NOMO-1 treated with dmso at 0.1 percent for 144 hours (cell line): ENCODE results near the gene NPDC1.
A peak's percentile ranks its signal among the peaks of the same experiment; 100 is the strongest.
"Not testable (repeated sequence)": the region's sequence is repeated elsewhere in the genome, so short reads cannot be mapped to it uniquely, and the experiment has no call there.

Source experiments
- DNase-seq: peaks from one replicate; lab custom pipeline; 2025; ENCODE audit not compliant: unreplicated experiment; lab: John Stamatoyannopoulos, UW

The NPDC1 gene

DNA sequence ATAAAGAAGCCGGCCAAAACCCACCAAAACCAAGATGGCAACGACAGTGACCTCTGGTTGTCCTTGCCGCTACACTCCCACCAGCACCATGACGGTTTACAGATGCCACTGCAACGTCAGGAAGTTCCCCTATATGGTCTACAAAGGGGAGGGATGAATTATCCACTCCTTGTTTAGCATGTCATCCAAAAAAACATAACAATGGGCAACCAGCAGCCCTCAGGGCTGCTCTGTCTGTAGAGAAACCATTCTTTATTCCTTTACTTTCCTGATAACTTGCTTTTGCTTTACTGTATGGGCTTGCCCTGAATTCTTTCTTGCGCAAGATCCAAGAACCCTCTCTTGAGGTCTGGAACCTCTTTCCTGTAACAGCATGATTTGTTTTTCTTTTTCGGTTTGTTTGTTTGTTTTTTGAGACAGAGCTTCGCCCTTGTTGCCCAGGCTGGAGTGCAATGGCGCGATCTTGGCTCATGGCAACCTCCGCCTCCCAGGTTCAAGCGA, 29.3 kb upstream of the NPDC1 start:
- DNase-seq: no peak

DNA sequence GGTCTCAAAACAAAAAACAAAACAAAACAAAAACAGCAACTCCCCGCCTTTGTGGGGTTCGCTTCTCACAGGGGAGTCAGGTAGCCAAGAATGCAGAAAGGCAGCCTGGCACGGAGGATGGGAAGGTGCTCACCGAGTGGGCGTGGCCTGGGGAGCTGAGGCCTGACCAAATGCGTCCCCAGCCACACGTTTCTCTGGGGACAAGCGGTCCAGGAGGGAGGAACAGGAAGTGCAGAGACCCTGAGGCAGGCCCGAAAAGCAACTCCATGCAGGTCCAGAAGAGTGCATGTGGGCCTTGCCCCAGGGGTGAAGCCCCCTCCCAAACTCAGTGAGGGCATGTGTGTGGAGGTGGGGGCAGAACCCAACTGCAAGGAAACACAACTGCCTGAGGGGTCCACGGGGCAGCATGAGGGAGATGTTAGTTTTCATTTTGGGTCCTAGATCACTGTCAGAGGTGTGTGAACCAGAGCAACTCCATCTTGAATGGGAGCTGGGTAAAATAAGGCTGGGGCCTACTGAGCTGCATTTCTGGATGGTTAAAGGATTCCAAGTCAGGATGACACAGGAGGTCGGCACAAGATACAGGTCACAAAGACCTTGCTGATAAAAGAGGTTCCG, 28.8 kb upstream of the NPDC1 start:
- DNase-seq: no peak

DNA sequence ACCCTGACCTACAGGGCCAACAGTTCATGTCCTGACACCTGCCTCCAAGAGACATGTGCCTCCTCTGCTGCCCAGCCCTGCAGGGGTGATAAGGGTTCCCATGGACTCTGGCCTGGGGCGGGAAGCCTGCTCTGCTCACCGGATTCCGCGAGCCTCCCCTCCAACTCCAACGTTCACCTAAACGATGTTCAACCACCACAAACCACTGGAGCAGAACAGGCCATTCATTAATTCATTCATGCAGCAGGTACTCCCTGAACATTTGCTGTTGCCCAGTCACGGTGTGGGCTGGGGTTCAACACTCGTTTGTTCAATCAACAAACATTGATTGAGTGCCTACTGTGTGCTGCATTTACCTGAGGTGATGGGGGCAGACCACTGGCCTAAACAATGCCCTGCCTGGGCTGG, 28.0 kb upstream of the NPDC1 start:
- no peak for DNase-seq

DNA sequence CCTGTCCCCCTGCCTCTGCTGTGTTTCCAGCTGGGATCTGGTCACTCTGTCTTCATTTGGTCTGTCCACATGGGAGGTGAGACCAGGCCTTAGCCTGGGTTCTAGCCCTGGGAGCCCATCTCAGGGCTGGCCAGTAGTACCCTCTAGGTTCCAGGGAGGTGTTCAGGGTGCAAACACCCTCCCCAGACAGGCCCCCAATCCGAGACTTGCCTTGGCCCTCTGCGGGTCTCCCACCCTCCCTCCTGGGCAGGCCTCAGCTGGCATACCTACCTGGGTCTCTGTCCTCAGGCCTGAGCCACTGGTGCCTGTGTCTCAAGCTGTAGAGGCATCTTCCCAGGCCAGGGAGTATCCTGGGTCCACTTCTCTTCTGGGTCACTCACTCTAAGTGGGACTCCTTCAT, 25.3 kb upstream of the NPDC1 start:
- no peak for DNase-seq

DNA sequence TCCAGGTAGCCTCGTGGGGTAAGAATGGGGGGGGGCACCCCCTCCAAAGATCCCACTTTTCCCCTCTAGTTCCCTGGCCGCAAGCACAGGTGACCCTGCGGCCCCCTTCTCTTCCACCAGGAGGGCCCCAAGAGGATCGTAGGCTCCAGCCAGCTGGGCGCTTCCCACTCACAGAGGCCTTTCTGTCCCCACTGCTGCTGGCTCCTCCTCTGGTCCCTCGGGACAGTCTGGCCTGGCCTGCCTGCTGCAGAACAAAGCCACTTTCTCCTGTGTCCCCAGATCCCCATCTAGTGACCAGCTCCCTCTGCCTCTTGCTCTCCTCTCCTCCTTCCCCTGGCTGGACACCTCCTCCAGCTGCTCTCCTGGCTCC, 24.9 kb upstream of the NPDC1 start:
- DNase-seq: peak; percentile 41

DNA sequence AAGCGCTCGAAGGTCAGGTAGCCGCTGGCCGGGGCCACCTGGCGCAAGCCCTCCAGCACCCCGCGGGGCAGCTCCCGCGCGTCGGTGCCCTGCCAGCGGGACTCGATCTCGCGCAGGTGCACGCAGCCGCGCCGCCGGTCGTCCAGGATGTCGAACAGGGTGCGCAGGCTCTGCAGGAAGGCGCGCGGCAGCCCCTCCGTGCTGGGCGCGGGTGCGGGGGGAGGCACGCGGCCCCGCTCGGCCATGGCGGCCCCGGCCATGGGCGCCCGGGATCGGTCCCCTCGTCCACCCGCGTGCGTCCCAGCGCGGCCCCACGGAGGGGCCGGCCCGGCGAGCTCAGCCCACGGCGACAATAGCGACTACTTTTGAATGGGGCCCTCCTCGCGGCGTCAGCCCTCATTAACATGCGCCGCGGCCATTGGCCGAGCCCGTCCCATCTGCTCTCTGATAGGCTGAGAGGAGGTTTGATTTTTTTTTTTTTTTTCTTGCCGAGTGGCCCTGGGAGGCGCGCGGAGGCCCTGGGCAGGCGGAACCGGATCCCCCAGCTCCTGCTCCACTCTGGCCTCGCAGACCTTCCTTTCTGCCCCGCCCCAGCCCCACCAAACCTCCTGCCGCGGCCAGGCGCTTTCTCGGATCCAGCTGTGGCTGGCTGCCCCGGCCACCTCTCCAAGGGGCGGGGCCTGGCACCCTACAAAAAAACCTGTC, 24.4 kb upstream of the NPDC1 start, which contains the start of gene SAPCD2:
Gene SAPCD2, minus strand, starts transcription at position 357 of the 705 bp plus-strand sequence. Its CDS starts 97 bp downstream, at position 260.
- DNase-seq: peak; percentile 98

DNA sequence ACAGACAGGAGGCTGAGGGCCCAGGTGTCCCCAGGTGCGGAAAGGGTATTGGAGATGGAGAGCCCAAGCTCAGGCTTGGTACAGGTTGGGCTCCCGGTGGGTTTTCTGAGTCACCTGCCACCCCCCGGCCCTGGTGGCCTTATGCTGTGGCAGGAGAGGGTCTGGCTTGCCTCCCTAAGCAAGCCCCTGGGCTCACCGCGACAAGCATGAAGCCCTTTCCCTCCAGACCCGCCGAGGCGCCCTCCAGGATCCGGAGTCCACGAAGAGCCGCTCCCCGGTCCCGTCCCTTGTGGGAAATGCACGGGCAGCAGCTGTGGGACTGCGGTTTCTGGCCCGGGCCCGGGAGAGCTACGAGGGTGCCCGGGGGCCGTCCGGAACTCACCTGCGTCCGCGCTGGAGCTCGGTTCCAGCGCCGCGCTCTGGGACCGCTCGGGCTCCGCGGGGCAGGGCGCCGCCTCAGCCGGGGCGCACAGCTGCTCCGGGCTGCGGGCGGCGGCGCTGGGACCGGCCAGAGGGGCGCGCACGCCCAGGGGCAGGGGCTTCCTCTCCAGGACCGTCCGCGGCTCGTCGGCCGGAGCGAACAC, 23.6 kb upstream of the NPDC1 start:
- no peak for DNase-seq

DNA sequence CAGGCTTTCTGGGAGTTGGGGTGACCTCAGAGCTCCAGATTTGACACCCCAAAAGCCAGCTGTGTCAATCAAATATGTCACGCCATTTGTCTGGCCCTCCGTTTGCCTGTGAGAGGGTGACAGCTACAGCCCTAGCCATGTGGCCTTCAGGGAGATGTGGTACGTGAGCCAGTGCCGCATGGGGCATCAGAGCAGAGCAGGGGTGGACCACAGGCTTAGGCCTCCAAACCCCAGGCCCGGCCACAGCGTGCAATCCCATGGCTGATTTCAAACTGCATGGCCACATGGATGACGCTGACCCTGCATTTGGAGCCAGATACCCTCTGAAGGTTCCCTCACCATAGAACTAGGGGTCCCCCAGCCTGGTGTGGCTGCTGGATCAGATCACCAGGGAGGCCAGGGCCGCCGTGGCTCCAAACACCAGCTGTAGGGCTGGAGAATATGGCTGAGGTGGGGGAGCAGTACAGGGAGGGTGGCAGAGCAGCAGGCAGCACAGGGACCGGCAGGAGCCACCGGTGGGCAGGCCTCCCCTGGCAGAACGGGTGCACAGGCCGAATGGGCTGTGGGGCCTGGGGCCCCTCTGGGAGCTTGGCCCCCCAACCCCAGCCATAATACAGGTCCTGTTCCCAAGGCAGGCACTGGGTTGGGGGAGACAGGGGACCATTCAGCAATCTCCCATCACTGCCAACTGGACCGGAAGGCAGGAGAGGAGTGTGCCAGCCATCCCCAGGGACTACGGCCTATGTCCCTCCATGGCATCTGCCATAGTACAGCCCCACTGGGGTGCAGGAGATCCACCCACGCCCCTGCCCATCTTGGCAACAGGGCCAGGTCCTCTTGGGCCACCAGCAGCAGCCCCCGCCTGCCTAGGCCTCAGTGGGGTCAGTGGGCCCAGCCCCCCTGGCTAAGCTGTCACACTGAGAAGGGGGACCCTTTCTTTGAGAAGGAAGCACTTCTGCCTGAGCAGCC, 22.8 kb upstream of the NPDC1 start:
- no peak for DNase-seq

DNA sequence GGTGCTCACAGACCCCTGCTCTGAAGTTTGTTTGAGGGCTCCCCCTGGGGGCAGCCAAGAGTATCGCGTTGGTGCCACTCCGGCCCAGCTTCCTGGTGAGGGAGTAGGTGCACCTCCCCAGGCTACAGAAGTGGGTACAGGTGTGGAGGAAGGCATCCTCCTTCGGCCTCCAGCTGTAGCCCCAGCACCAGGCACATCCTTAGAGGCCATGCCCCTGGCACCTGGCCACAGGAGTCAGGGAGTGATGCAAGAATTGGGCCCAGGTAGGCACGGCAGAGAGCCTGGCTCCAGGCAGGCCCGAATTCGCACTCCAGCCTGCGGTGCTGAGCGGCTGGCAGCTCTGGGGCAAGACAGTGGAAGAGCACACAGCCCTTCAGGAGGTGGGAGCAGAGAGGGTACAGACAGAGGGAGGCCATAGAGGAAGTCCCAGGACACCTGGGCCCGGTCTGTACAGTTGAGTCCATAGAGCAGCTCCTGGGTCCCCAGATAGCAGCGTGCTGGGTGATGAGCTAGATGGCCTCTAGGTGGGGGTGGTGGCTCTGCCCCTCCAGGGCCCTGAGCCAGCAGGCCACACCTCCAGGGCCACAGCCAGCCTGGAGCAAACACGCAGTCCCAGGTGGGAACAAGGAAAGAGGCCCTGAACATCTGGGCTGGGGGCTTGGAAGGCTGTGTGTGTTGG, 22.0 kb upstream of the NPDC1 start:
- peak; percentile 59 for DNase-seq

DNA sequence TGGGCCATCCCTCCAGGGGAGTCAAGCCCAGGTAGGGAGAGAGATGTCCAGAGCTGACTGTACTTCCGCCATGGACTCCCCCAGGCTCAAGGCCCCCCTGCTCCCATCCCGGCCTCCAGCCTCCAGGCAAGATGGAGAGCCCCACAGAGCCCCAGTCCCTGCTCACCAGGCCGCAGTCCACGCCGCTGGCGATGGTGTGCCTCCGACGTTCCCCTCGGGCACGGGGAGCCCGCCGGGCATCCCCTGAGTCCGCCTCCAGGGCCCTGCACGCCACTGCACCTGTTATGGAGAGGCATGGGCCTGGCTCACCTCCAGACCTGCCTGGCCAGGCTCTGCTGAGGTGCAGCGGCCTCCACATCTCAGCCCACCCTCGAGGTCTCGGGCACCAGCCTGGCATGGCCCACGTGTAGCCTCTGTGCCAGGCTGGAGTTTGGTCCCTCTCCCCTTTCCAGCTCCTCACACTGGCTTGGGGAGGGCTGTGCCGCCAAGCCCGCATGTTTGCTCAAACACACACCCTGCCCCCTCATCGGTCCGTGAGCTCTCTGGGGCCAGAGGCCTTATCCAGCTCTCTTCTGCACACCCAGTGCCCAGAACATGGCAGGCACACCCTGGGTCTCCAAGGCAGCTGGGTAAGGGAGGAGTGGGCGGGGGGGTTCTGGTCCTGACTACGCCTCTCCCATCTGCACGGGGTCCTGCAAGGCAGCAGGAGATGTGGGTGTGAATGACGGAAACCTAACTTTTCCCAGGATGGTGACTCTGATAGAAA, 20.3 kb upstream of the NPDC1 start:
- DNase-seq: no peak

DNA sequence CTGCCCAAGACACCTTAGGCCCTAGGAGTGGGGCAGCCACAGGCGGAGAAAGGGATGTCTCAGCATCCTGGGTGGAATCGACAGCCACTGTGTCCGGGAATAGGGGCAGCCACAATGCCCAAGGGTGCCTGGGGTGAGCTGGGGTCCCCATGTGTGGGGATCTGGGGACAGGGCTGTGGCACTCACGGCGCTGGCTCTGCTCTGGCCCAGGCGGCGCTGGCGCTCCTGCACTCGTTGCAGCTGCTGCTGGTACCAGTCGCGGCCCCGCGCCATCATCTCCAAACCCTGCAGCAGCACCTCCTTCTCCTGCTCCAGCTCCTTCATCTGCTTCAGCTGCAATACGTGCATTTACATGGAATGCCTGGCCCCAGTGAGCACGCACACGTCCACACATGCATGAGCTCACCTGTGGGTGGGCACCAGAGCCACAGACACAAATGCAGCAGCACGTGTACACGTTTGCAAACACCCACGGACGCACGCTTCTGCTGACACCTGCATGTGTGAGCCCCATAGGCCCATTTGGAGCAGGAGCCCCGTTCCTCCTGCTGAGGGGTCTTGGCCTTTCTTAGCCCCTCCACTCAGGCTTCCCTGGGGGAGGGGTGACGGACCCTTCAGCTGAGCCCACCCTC, 19.5 kb upstream of the NPDC1 start:
- DNase-seq: no peak

DNA sequence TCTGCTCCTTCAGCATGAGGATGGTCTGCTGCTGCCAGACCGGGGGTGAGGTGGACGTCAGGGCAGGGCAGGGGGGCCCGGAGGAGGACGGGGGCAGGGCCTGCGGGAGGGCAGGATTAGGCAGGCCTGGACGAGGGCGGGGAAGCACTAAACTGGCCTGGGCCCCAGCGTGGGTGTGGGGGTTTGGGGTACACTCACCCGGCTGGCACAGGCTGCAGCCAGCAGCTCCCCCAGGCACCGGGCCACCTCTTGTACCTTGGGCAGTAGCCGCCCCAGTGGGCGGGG, 18.8 kb upstream of the NPDC1 start:
- DNase-seq: no peak

DNA sequence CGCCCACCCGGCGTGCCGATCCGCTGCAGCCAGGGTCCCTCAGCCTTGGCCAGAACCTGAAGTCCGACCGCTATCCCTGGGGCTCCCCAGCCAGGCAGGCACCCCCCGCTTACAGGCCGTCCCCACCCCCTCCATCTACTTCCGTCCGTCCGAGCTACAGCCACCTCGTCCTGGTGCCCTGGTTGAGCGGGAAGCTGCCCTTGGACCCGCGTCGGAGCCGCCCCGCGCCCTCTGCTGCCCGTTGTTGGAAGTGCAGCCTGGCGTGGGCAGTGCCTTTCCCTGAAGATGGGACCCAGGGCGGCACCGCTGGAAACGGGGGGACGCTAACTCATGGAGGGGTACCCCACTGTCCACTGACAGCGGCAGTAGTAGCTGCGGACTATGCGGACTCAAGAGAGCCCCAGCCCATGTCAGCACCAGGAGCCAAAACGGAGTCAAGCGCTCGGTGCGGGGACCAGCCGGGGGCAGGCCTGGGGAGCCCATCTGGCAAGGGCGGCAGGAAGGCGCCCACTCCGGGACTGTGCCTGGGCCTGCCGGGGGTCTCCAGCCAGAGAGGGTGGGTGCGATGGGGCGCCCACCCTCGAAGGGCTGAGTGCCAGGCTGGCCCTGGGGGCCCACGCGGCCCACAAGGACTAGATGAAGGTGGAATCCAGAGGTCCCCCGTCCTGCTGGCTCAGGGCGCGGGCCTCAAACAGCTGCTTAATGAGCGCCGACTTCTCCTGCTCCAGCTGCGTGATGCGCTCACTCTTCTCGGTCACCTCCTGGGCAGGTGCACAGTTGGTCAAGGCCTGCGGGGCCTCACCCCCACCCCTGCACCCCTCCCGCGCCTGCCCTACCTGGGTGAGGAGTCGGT, 18.3 kb upstream of the NPDC1 start:
- peak; percentile 40 for DNase-seq

DNA sequence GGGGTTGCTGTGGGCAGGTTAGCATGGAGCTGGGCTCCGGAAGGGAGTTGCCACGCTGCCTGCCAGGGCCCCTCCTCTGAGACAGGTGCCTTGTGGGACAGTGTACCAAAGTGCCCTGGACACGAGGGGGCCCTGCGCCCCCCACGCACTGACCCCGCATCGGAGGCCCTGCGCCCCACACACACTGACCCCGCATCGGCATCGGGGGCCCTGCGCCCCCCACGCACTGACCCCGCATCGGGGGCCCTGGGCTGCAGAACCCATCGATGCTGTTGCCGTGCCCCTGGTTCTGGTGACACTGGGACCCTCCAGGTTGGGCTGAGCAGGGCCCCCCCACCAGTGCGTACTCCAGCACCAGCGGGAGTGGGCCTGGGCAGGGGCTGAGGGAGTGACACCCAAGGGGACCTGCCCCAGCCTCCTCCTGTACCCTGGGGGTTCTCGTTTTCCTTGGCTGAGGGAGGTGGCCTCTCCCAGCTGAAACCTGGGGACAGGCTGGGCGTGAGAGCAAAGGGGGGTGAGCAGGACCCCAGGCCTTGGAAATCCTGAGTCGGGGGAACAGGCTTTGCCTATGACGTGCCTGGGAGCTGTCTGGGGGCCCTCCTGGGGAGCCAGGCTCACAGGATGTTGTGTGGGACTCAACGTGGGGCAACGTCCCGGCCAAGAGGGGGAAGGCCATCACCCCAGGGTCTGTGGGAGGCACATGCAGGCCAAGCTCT, 17.5 kb upstream of the NPDC1 start:
- DNase-seq: no peak

DNA sequence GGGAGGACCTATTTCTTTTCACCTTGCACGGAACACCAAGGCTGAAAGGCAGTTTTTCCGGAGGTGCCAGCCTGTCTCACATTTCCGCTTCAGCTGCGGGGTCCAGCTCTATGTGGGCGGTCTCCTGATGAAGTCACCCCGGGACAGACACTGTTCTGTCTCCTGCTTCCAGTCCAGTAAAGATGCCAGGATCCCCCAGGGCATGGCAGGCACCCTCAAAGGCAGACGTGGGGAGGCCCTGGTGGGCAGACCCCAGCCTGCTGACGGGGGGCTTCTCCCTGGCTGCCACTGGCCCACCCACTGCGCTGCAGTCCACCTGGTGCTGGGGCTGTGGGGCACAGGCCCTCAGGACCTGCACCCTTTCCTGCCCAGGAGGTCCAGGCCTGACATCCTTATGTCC, 16.8 kb upstream of the NPDC1 start:
- DNase-seq: not testable (repeated sequence)

DNA sequence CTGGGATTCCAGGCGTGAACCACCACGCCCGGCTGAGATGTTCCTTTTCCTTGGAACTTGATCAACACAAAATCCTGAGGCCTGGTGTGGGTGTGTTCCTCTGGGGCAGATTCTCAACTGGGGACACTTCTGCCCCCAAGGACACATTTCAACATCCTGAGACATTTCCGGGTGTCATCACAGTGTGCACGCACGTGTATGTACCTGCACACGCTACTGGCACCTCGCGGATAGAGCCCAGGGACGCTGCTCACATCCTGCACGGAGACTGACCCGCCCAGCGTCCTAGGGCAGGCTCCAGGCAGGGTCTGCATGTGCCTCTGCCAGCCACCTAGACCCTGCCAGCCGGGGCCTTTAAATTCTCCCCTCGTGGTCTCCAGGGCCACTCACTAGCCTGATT, 16.4 kb upstream of the NPDC1 start:
- no peak for DNase-seq

DNA sequence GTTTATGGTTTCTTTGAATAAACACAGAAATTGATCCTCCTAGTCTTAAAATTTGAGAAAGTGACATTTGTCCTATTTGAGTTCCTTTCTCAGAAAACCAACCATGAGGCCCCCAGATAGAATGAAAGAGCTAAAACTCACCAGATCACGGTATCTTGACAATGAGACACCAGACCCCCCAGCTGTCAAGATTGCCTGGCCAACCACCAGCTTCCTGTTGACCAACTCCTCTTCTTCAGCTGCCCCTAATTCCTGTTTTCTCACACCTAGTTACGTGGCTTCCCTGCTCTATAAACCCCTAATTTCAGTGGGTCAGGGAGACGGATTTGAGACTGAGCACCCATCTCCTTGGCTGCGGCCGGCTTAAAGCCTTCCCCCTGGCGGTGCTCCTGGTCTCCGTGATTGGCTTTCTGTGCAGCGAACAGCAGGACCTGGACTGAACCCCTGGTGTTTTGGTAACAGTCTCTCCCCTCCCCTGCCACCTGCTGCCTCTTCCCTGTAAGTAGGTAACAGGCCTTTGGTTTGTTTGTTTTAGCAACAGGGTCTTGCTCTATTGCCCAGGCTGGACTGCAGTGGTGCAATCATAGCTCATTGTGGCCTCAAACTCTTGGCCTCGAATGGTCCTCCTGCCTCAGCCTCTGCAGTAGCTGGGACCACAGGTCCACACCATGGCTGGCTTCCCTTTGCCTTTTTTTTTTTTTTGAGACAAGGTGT, 12.7 kb upstream of the NPDC1 start:
- DNase-seq: peak; percentile 18
